Mammary epithelial cell (primary cell): Measurements from ENCODE around the gene RELT.

ENCODE experiments used
- EZH2 ChIP-seq: IDR thresholded peaks from 2 replicates; pipeline ENCODE4 v1.6.1; 2012; ENCODE audit warnings: low read length, inconsistent platforms, borderline replicate concordance
- TF ChIP-seq, protein P1 (sequence below), 2 donors: IDR thresholded peaks in 1 of 2; conservative IDR thresholded peaks in 1 of 2; 2 replicates each; pipeline ENCODE4 v1.5.1; 2011 to 2012; ENCODE audit warnings: inconsistent platforms in 2 of 2, low read length in 2 of 2, mild to moderate bottlenecking in 2 of 2, control low read depth in 1 of 2, low read depth in 1 of 2; ENCODE audit not compliant: insufficient read depth in 1 of 2; ENCODE audit errors: extremely low read depth in 1 of 2

DNA sequence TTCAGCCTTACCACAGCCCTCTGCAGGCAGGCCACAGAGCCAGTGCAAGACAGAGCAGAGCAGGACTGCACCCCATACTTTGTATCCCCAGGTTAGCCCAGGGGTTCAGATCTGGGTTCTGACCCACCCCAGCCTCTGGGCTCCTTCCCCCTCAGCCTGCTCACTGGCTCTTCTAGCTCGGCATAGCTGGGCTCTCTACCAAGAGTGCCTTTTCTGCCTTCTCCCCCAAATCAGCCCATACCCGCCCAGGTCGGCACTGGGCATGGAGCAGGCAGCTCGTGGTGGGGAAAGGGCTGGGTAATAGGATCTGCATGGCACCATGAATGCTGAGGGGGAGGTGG, 8.3 kb downstream of the RELT start:
- TF ChIP-seq, protein P1, sequence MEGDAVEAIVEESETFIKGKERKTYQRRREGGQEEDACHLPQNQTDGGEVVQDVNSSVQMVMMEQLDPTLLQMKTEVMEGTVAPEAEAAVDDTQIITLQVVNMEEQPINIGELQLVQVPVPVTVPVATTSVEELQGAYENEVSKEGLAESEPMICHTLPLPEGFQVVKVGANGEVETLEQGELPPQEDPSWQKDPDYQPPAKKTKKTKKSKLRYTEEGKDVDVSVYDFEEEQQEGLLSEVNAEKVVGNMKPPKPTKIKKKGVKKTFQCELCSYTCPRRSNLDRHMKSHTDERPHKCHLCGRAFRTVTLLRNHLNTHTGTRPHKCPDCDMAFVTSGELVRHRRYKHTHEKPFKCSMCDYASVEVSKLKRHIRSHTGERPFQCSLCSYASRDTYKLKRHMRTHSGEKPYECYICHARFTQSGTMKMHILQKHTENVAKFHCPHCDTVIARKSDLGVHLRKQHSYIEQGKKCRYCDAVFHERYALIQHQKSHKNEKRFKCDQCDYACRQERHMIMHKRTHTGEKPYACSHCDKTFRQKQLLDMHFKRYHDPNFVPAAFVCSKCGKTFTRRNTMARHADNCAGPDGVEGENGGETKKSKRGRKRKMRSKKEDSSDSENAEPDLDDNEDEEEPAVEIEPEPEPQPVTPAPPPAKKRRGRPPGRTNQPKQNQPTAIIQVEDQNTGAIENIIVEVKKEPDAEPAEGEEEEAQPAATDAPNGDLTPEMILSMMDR (conservative IDR thresholded peaks at IDR 0.05 in 1 of 2, IDR thresholded peaks at IDR 0.05 in 1 of 2; ENCODE audit: extremely low read depth in 1 of 2, insufficient read depth in 1 of 2, low read depth in 1 of 2, low read length in 2 of 2), result no peak
- no peak for TF ChIP-seq EZH2
